H1 (cell line): Measurements from ENCODE around the gene S100PBP. TPM values are rescaled to one million over a fixed set of nuclear protein-coding genes. Genes with fewer than 3 reads are reported as not detected.

ENCODE experiments used
- CTCF ChIA-PET: fragments of 300-600 bp; sonication (Branson Sonifier 250); formaldehyde crosslinking; loops from one replicate; lab custom pipeline; 2021; ENCODE audit not compliant: partially characterized antibody; lab: Charles Lee
- POLR2A ChIA-PET: fragments of 300-600 bp; sonication (Branson Sonifier 250); formaldehyde crosslinking; loops from one replicate; lab custom pipeline; 2021; ENCODE audit warnings: inconsistent platforms; ENCODE audit not compliant: partially characterized antibody; lab: Charles Lee
- DNase-seq, 2 experiments: peaks; one replicate each; pipeline versions ENCODE4 v3.0.0 to v3.0.0-alpha.2; 2010 to 2022; ENCODE audit warnings: low spot score in 2 of 2, low read depth in 1 of 2, mixed read lengths in 1 of 2
- FAIRE-seq: peaks from 2 replicates; lab custom pipeline; 2011; peaks lifted over from hg19 to GRCh38; lab: Jason Lieb, UNC
- H2AFZ ChIP-seq: 2 replicates; pipeline ENCODE4 v1.8.1; 2012; ENCODE audit warnings: low read length, inconsistent platforms
- H2AK5ac ChIP-seq: 2 replicates; pipeline ENCODE4 v1.6.1; 2013; ENCODE audit warnings: low read depth, low read length
- H2BK120ac ChIP-seq: replicated peaks from 2 replicates; pipeline ENCODE3; 2013; ENCODE audit warnings: low read depth, low read length, inconsistent platforms
- H2BK12ac ChIP-seq: 2 replicates; pipeline ENCODE4 v1.6.1; 2013; ENCODE audit warnings: low read depth, low read length
- H2BK15ac ChIP-seq: 2 replicates; pipeline ENCODE4 v1.6.1; 2013; ENCODE audit warnings: low read length
- H2BK20ac ChIP-seq: 2 replicates; pipeline ENCODE4 v1.6.1; 2013; ENCODE audit warnings: low read length
- H2BK5ac ChIP-seq: 2 replicates; pipeline ENCODE4 v1.6.1; 2013; ENCODE audit warnings: low read depth, low read length
- H3K14ac ChIP-seq: 2 replicates; pipeline ENCODE4 v1.6.1; 2013; ENCODE audit warnings: inconsistent platforms; ENCODE audit not compliant: insufficient read length
- H3K18ac ChIP-seq: 2 replicates; pipeline ENCODE4 v1.6.1; 2013; ENCODE audit warnings: low read length; ENCODE audit errors: extremely low read depth
- H3K23ac ChIP-seq: 2 replicates; pipeline ENCODE4 v1.6.1; 2013; ENCODE audit warnings: inconsistent platforms; ENCODE audit not compliant: insufficient read length
- H3K23me2 ChIP-seq: 2 replicates; pipeline ENCODE4 v1.6.1; 2013; ENCODE audit warnings: low read depth, low read length
- H3K27ac ChIP-seq: 2 replicates; pipeline ENCODE4 v1.6.1; 2011; ENCODE audit warnings: low read depth, low read length, inconsistent platforms
- H3K27me3 ChIP-seq, 4 experiments: replicated peaks in 1 of 4; 1 replicate in 1 of 4; 2 replicates in 3 of 4; pipeline versions ENCODE4 v1.6.1 to v1.8.1; 2011 to 2013; ENCODE audit warnings: low read length in 3 of 4, mild to moderate bottlenecking in 3 of 4, inconsistent platforms in 2 of 4, mixed read lengths in 2 of 4, moderate library complexity in 1 of 4; ENCODE audit not compliant: control insufficient read depth in 3 of 4, insufficient read depth in 3 of 4; ENCODE audit errors: extremely low read depth in 1 of 4
- H3K36me3 ChIP-seq, 4 experiments: 2 replicates each; pipeline versions ENCODE4 v1.6.1 to v1.8.1; 2011 to 2013; ENCODE audit warnings: mild to moderate bottlenecking in 4 of 4, low read length in 3 of 4, moderate library complexity in 2 of 4, control low read depth in 1 of 4, inconsistent platforms in 1 of 4; ENCODE audit not compliant: insufficient read depth in 4 of 4, control insufficient read depth in 2 of 4
- H3K4ac ChIP-seq: replicated peaks from 2 replicates; pipeline ENCODE3; 2013; ENCODE audit warnings: low read length, low read depth, mixed read lengths, inconsistent platforms; ENCODE audit not compliant: insufficient read length
- H3K4me1 ChIP-seq, 4 experiments: replicated peaks in 1 of 4; 1 replicate in 1 of 4; 2 replicates in 3 of 4; pipeline versions ENCODE4 v1.6.1 to v1.8.1; 2011 to 2013; ENCODE audit warnings: low read length in 3 of 4, inconsistent platforms in 2 of 4, mixed read lengths in 1 of 4; ENCODE audit not compliant: insufficient read depth in 4 of 4, control insufficient read depth in 3 of 4
- H3K4me2 ChIP-seq, 2 experiments: 2 replicates each; pipeline versions ENCODE4 v1.6.1 to v1.8.1; 2011 to 2013; ENCODE audit warnings: low read depth in 2 of 2, low read length in 2 of 2, control low read depth in 1 of 2, inconsistent platforms in 1 of 2, mild to moderate bottlenecking in 1 of 2; ENCODE audit not compliant: insufficient read depth in 1 of 2
- H3K4me3 ChIP-seq, 4 experiments: fragments of 200-600, 300-600 bp in 1 of 4; sonication (generic), shearing (Covaris generic), sonication (Bioruptor Twin) in 1 of 4; 2 replicates each; pipeline versions ENCODE4 v1.5.1 to v1.8.1; 2011 to 2016; ENCODE audit warnings: low read length in 4 of 4, low read depth in 3 of 4, control low read depth in 2 of 4, inconsistent platforms in 2 of 4, mild to moderate bottlenecking in 2 of 4, mixed read lengths in 1 of 4, moderate library complexity in 1 of 4; ENCODE audit not compliant: insufficient read depth in 2 of 4; ENCODE audit errors: extremely low read depth in 1 of 4
- H3K56ac ChIP-seq: replicated peaks from 2 replicates; pipeline ENCODE3; 2013; ENCODE audit warnings: low read depth, mild to moderate bottlenecking, mixed read lengths, low read length, inconsistent platforms; ENCODE audit not compliant: insufficient read length
- H3K79me1 ChIP-seq: 2 replicates; pipeline ENCODE4 v1.6.1; 2013; ENCODE audit warnings: low read depth, low read length, control low read depth
- H3K79me2 ChIP-seq, 2 experiments: 2 replicates each; pipeline versions ENCODE4 v1.6.1 to v1.8.1; 2012 to 2013; ENCODE audit warnings: low read length in 2 of 2, mild to moderate bottlenecking in 2 of 2, inconsistent platforms in 1 of 2; ENCODE audit not compliant: insufficient read depth in 2 of 2, control insufficient read depth in 1 of 2
- H3K9ac ChIP-seq, 4 experiments: replicated peaks in 1 of 4; 1 replicate in 1 of 4; 2 replicates in 3 of 4; pipeline versions ENCODE4 v1.6.1 to v1.8.1; 2011 to 2013; ENCODE audit warnings: low read depth in 3 of 4, low read length in 3 of 4, control low read depth in 2 of 4, mild to moderate bottlenecking in 2 of 4, moderate library complexity in 2 of 4, inconsistent platforms in 1 of 4; ENCODE audit errors: extremely low read depth in 1 of 4
- H3K9me3 ChIP-seq, 2 experiments: 2 replicates each; pipeline versions ENCODE4 v1.6.1 to v1.8.1; 2012 to 2013; ENCODE audit warnings: mild to moderate bottlenecking in 2 of 2, moderate library complexity in 2 of 2, control low read depth in 1 of 2, inconsistent platforms in 1 of 2, low read depth in 1 of 2, low read length in 1 of 2, mixed read lengths in 1 of 2; ENCODE audit not compliant: insufficient read depth in 2 of 2
- H4K20me1 ChIP-seq, 2 experiments: replicated peaks in 1 of 2; 2 replicates each; pipeline versions ENCODE3 to v1.8.1; 2011 to 2013; ENCODE audit warnings: inconsistent platforms in 2 of 2, low read length in 2 of 2, mild to moderate bottlenecking in 1 of 2; ENCODE audit not compliant: insufficient read depth in 2 of 2, control insufficient read depth in 1 of 2
- H4K5ac ChIP-seq: 2 replicates; pipeline ENCODE4 v1.6.1; 2013; ENCODE audit warnings: low read length, low read depth, mixed read lengths, inconsistent platforms; ENCODE audit not compliant: insufficient read length
- H4K8ac ChIP-seq: 2 replicates; pipeline ENCODE4 v1.8.0; 2013; ENCODE audit warnings: mild to moderate bottlenecking, moderate library complexity, low read length, inconsistent platforms; ENCODE audit not compliant: insufficient read depth; ENCODE audit errors: extremely low read depth
- H4K91ac ChIP-seq: replicated peaks from 2 replicates; pipeline ENCODE3; 2013; ENCODE audit warnings: low read length, mixed read lengths, inconsistent platforms; ENCODE audit not compliant: insufficient read length
- CBX5 ChIP-seq: fragments of 300-800, 300-1000 bp; sonication (generic); IDR thresholded peaks from 2 replicates; pipeline ENCODE4 v1.7.1; 2016; ENCODE audit warnings: antibody characterized with exemption, low read length, low read depth
- CREB1 ChIP-seq: IDR thresholded peaks from 2 replicates; pipeline ENCODE4 v1.6.1; 2012; ENCODE audit warnings: inconsistent platforms
- POU5F1 ChIP-seq: IDR thresholded peaks from 2 replicates; pipeline ENCODE4 v1.6.1; 2011; ENCODE audit warnings: low read depth, mild to moderate bottlenecking, low read length, moderate library complexity
- TBP ChIP-seq: IDR thresholded peaks from 2 replicates; pipeline ENCODE4 v1.6.1; 2011; ENCODE audit warnings: low read depth, low read length, improper control_type of control experiment
- WGBS, 2 experiments: shearing (Covaris generic) in 1 of 2; methylation state at CpG; one replicate each; pipeline versions ENCODE4 v1.1.6 to v1.1.7; 2013 to 2015; ENCODE audit warnings: low lambda C conversion rate in 2 of 2, mixed read lengths in 2 of 2, inconsistent platforms in 1 of 2, low coverage in 1 of 2, missing lambda C conversion rate in 1 of 2; ENCODE audit not compliant: insufficient replicate concordance in 2 of 2, insufficient coverage in 1 of 2, insufficient read length in 1 of 2; ENCODE audit errors: extremely low coverage in 1 of 2, missing lambda C conversion rate in 1 of 2; 5-methylcytosine and 5-hydroxymethylcytosine counted together
- polyA plus RNA-seq, 7 experiments: library from polyadenylated mRNA; depleted of rRNA in 3 of 7; stranded (reverse) in 5 of 7; unstranded in 2 of 7; fragments of >200 nt in 5 of 7; fragments of 200-250 nt in 2 of 7; gene quantifications; 1 replicate in 5 of 7; 2 replicates in 1 of 7; 4 replicates in 1 of 7; pipeline versions ENCODE4 v1.2.1 to v1.2.3, GENCODE V29; 2011 to 2013; ENCODE audit warnings: missing spikeins in 2 of 7, mixed read lengths in 2 of 7
- total RNA-seq: library from RNA; stranded (reverse); fragmentation: NEBNext Ultra II Directional; extraction: Animal tissue kit (Norgen Biotek cat#: 25700); gene quantifications from 2 replicates; pipeline ENCODE4 v1.2.1, GENCODE V29; 2021

The S100PBP gene
- total and polyA plus RNA-seq, 2 of the 8 experiments (the other 6 are each of a cell fraction or from before 2014, with no cell fraction given), result 43.8 to 68.3 TPM

DNA sequence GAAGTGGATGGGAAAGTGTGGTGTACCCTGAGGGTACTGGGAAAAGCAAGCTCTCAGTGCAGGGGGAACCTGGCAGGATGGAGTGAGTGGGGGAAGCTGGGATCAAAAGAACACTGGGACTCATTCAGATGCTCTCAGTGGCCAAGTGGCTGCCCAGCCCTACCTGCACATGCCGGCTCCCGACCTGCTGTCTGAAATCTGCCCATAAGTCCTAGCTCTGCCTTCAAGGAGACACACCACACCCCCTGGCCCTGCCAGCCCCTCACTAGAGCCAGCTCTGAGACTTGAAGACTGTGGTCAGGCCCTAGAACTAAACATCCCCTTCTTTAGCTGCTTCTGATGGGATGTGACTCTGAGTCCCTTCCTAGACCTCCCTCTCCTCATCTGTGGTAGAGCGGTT, 81.5 kb downstream of the S100PBP start:
- H3K27ac ChIP-seq, result no peak overlapping the region
- H3K79me2 ChIP-seq, result no peaks in the 10 kb centered on the region
- H4K20me1 ChIP-seq, result peaks cover 2 to 4% of the 10 kb centered on the region in 2 experiments
- no peak overlapping the region for H2BK5ac ChIP-seq
- DNase-seq (no peak), FAIRE-seq (no peak)
- no peak overlapping the region for H3K4me2 ChIP-seq
- 84% methylated on average over 3 of the region's 3 CpGs; no CpG with 5 or more reads in 1 of the 2 experiments for WGBS, 2 experiments
- H3K4me1 ChIP-seq, result peaks cover 0 to 20% (median 14%) of the 10 kb centered on the region in 4 experiments; a peak in 6 of 7 replicates
- POLR2A ChIA-PET, result interaction anchor here (1.2 kb wide), 1 partner anchor 116 kb away, joined by 3 read pairs; no protein-coding TSS in a partner anchor
- H3K9me3 ChIP-seq, result no peaks in the 10 kb centered on the region
- no peak overlapping the region for H2BK12ac ChIP-seq
- no peak overlapping the region for H3K23ac ChIP-seq
- H3K9ac ChIP-seq, result no peak overlapping the region
- no peak overlapping the region for H3K14ac ChIP-seq
- CTCF ChIA-PET, result interaction anchor here (0.7 to 16.6 kb wide), 7 partner anchors 20 to 190 kb away, joined by 3 to 382 read pairs (median 6); partner anchors contain the start of genes FNDC5 and HPCA
- no peak overlapping the region for H4K5ac ChIP-seq
- peaks cover 11% of the 10 kb centered on the region; the same call in 1 of the 2 replicates for H3K23me2 ChIP-seq
- no peak overlapping the region for H3K4me3 ChIP-seq
- H2BK20ac ChIP-seq, result no peak overlapping the region
- no peak overlapping the region for H4K91ac ChIP-seq
- H2BK120ac ChIP-seq, result no peak overlapping the region
- no peak overlapping the region for H2AFZ ChIP-seq
- no peaks in the 10 kb centered on the region for H3K36me3 ChIP-seq
- H4K8ac ChIP-seq, result no peak overlapping the region
- no peak overlapping the region for H2BK15ac ChIP-seq
- no peak overlapping the region for H2AK5ac ChIP-seq
- H3K56ac ChIP-seq, result no peak overlapping the region
- H3K79me1 ChIP-seq, result no peaks in the 10 kb centered on the region
- no peak overlapping the region for H3K4ac ChIP-seq
- peaks cover 14 to 40% (median 34%) of the 10 kb centered on the region in 4 experiments for H3K27me3 ChIP-seq
- H3K18ac ChIP-seq, result no peak overlapping the region
- TF ChIP-seq CBX5 (no peak), CREB1 (no peak), TBP (no peak), POU5F1 (no peak)
